Measurements from ENCODE around the gene IQGAP1. TPM values are rescaled to one million over a fixed set of nuclear protein-coding genes. Genes with fewer than 3 reads are reported as not detected.

Gene IQGAP1
- total and polyA plus RNA-seq, 2 of the 13 experiments (the other 11 are each of a cell fraction or from before 2014, with no cell fraction given), result 29.5 to 37.9 TPM

- TF ChIP-seq, protein P1, sequence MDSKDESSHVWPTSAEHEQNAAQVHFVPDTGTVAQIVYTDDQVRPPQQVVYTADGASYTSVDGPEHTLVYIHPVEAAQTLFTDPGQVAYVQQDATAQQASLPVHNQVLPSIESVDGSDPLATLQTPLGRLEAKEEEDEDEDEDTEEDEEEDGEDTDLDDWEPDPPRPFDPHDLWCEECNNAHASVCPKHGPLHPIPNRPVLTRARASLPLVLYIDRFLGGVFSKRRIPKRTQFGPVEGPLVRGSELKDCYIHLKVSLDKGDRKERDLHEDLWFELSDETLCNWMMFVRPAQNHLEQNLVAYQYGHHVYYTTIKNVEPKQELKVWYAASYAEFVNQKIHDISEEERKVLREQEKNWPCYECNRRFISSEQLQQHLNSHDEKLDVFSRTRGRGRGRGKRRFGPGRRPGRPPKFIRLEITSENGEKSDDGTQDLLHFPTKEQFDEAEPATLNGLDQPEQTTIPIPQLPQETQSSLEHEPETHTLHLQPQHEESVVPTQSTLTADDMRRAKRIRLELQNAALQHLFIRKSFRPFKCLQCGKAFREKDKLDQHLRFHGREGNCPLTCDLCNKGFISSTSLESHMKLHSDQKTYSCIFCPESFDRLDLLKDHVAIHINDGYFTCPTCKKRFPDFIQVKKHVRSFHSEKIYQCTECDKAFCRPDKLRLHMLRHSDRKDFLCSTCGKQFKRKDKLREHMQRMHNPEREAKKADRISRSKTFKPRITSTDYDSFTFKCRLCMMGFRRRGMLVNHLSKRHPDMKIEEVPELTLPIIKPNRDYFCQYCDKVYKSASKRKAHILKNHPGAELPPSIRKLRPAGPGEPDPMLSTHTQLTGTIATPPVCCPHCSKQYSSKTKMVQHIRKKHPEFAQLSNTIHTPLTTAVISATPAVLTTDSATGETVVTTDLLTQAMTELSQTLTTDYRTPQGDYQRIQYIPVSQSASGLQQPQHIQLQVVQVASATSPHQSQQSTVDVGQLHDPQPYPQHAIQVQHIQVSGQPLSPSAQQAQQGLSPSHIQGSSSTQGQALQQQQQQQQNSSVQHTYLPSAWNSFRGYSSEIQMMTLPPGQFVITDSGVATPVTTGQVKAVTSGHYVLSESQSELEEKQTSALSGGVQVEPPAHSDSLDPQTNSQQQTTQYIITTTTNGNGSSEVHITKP (CRISPR knock-in tag; IDR thresholded peaks at IDR 0.05; ENCODE audit: low read depth), result no peak
- TF ChIP-seq ZNF235 (CRISPR knock-in tag; IDR thresholded peaks at IDR 0.05; ENCODE audit: borderline replicate concordance), result no peak
- TF ChIP-seq CEBPG (CRISPR knock-in tag; IDR thresholded peaks at IDR 0.05), result peak; percentile 59
- TF ChIP-seq MIER3 (CRISPR knock-in tag; IDR thresholded peaks at IDR 0.05; ENCODE audit: borderline replicate concordance), result 0 out of 2 replicates have a peak, but pooled peaks have one; percentile 34
- 0 out of 2 replicates have a peak, but pooled peaks have one; percentile 15 for TF ChIP-seq MED1 (CRISPR knock-in tag; IDR thresholded peaks at IDR 0.05)
- no peak for TF ChIP-seq GATA4 (IDR thresholded peaks at IDR 0.05; ENCODE audit: borderline replicate concordance, low read depth)
- peak; percentile 38; the same call in 1 of the 2 replicates for TF ChIP-seq KMT2B (CRISPR knock-in tag; IDR thresholded peaks at IDR 0.05)
- no peak for TF ChIP-seq SMAD3 (CRISPR knock-in tag; IDR thresholded peaks at IDR 0.05)
- no peak for TF ChIP-seq EZH2 (conservative IDR thresholded peaks at IDR 0.05; ENCODE audit: low read depth, low read length)
- no peak for TF ChIP-seq NCOA2 (CRISPR knock-in tag; IDR thresholded peaks at IDR 0.05)
- 0 out of 2 replicates have a peak, but pooled peaks have one; percentile 34 for TF ChIP-seq ZNF317 (CRISPR knock-in tag; IDR thresholded peaks at IDR 0.05)
- no peak for TF ChIP-seq TCF7L2 (IDR thresholded peaks at IDR 0.05; ENCODE audit: low read depth, low read length)
- TF ChIP-seq HDAC1 (CRISPR knock-in tag; IDR thresholded peaks at IDR 0.05), result no peak; the same call in 1 of the 2 replicates
- TF ChIP-seq, protein P2, sequence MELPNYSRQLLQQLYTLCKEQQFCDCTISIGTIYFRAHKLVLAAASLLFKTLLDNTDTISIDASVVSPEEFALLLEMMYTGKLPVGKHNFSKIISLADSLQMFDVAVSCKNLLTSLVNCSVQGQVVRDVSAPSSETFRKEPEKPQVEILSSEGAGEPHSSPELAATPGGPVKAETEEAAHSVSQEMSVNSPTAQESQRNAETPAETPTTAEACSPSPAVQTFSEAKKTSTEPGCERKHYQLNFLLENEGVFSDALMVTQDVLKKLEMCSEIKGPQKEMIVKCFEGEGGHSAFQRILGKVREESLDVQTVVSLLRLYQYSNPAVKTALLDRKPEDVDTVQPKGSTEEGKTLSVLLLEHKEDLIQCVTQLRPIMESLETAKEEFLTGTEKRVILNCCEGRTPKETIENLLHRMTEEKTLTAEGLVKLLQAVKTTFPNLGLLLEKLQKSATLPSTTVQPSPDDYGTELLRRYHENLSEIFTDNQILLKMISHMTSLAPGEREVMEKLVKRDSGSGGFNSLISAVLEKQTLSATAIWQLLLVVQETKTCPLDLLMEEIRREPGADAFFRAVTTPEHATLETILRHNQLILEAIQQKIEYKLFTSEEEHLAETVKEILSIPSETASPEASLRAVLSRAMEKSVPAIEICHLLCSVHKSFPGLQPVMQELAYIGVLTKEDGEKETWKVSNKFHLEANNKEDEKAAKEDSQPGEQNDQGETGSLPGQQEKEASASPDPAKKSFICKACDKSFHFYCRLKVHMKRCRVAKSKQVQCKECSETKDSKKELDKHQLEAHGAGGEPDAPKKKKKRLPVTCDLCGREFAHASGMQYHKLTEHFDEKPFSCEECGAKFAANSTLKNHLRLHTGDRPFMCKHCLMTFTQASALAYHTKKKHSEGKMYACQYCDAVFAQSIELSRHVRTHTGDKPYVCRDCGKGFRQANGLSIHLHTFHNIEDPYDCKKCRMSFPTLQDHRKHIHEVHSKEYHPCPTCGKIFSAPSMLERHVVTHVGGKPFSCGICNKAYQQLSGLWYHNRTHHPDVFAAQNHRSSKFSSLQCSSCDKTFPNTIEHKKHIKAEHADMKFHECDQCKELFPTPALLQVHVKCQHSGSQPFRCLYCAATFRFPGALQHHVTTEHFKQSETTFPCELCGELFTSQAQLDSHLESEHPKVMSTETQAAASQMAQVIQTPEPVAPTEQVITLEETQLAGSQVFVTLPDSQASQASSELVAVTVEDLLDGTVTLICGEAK (IDR thresholded peaks at IDR 0.05), result no peak
- TF ChIP-seq, protein P2 (CRISPR knock-in tag; IDR thresholded peaks at IDR 0.05), result no peak
- no peak for TF ChIP-seq FLYWCH1 (CRISPR knock-in tag; IDR thresholded peaks at IDR 0.05)
- TF ChIP-seq EED (CRISPR knock-in tag; IDR thresholded peaks at IDR 0.05), result no peak
- no peak for TF ChIP-seq ZNF382 (CRISPR knock-in tag; IDR thresholded peaks at IDR 0.05; ENCODE audit: borderline replicate concordance)
- TF ChIP-seq ZNF225 (CRISPR knock-in tag; IDR thresholded peaks at IDR 0.05), result no peak
- TF ChIP-seq ZNF446 (CRISPR knock-in tag; IDR thresholded peaks at IDR 0.05), result no peak
Measured at GRCh38 chr15:90400759-90401314, 12.8 kb downstream of the IQGAP1 start (continued).

Measured in HepG2 (cell line).